IPS-NIHi7 (cell line): ENCODE data around the gene CCDC196.
"Not testable (repeated sequence)": the region's sequence is repeated elsewhere in the genome, so short reads cannot be mapped to it uniquely, and the experiment has no call there.

Experiments
- DNase-seq: peaks from one replicate; pipeline ENCODE4 v3.0.0; 2012; ENCODE audit warnings: mixed read lengths; ENCODE audit errors: extremely low spot score

The CCDC196 gene

DNA sequence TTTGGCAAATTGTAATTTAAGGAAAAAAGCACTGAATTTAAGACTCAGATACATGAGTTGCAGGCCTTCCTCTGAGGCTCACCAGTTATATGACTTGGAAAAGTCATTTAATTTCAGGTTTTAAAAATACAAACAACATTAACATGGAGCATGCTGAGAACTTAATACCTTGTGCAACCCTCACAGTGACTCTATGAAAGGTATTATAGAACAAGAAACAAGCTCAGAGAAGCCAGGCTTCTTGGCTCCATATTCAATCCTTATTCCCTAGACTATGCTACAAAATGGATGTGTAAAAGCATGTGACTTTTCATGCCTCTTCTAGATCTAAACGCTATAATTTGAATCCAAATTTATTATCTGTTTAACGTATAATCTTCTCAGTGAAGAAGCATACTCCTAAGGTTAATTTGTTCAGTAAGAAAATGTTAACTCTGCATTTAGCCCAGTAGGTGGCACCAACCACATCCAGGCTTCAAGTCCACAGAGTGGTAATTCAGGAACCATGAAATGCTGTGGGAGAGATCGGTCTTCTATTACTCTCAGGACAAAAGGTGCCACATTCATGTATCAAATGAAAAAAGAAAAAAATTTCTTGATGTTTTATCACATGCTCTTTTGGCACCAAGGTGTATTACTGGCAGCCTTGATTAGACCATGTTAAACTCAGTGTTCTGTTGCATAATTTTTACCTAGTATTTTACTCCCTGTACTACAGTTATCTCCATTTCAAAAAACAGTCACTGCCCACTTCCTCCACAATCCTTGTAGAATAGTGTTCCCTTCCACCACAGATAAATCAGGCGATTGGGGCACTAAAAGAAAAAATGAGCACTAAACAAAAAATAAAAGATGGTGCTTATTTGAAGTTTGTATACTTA lies 9.3 kb downstream of the CCDC196 start:
- DNase-seq, result peak; percentile 54

DNA sequence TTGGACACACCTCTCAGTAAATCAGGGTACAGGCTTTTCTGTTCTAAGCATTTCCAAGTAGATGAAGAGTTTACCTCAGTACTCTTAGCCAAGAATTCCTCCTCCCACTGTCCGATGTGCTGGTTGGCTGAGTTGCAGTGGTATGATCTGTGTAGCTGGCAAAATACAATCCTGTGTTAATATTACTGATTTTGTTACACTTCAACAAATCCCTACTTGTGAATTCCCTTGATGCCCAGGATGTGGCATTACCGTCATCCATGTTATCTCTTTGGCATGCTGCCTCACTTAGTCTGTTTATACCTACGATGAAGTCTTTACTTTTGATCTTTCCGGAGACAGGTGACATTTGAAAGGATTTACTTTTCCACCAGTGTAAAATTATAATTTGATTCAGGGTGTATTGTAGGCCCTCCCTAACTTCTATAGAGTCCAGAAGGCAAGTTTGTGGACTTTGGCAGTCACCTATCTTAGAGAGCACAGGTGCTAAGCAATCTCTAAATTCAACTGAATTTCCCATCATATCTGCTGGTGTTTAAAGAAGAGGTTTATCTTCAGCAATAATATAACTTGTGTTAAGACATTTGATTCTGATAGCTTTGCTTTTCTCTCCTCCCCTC lies 10.1 kb downstream of the CCDC196 start:
- DNase-seq, result no peak

DNA sequence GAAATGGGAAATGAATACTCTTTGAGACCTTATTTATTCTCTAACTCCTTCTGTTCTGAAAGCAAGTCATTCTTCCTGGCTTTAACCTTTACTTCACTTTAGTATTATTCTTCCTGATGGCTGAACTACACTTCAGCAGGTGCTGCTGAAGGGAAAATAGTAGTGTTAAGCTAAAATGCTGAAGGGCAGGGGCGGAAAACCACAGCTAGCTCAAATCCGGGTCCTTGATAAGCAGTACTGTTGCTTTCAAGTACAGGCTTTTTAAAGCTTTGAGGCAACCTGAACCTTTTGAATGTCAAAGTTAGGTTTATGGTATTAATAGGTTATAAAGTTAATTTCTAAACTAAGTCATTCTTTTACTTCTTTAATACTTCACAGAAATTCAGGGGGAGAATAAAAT lies 10.7 kb downstream of the CCDC196 start:
- no peak for DNase-seq

DNA sequence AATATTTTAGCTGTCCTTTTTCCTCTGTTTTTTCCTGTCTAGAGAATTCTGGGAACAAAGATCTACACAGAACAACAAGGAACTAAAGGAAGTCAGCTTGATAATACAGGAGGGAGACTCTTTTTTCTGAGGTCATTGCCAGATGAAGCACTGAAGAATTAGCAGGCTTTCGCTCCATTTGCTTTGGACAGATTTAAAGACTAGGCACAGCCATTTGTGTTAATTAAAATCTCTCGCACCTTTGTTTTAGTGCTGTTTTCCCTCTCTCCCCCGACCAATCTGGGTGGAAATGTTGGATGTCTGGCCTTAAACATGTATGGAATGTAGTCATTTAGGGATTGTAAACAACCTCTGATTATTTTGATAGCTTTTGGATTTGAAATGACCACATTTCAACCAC lies 12.1 kb downstream of the CCDC196 start:
- DNase-seq, result no peak

DNA sequence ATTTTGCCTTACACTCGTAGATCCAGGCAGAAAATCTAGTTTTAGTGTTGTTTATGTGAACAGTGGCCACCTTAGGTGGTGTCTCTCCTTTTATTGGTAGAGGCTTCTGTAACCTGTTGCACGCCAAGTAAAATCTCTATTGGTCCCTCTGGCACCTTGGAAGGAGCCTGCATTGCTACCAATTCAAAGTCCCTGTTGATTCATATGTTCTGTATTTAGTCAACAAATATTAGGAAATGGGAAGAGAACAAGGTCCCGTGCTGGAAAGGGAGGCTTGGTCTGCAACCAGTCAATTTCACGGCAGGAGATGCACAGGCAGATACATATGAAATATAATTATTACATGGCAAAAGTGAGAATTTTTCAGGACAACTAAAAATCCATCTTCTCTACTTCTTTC lies 15.4 kb downstream of the CCDC196 start:
- DNase-seq, result no peak

DNA sequence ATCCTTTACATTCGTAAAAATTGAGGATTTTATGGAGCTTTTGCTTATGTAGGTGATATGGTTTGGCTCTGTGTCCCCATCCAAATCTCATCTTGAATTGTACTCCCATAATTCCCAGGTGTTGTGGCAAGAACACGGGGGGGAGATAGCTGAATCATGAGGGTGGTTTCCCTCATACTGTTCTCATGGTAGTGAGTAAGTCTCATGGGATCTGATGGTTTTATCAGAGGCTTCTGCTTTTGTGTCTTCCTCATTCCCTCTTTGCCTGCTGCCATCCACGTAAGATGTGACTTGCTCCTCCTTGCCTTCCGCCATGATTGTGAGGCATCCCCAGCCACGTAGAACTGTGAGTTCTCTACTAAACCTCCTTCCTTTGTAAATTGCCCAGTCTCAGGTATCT lies 16.7 kb downstream of the CCDC196 start:
- DNase-seq, result not testable (repeated sequence)

DNA sequence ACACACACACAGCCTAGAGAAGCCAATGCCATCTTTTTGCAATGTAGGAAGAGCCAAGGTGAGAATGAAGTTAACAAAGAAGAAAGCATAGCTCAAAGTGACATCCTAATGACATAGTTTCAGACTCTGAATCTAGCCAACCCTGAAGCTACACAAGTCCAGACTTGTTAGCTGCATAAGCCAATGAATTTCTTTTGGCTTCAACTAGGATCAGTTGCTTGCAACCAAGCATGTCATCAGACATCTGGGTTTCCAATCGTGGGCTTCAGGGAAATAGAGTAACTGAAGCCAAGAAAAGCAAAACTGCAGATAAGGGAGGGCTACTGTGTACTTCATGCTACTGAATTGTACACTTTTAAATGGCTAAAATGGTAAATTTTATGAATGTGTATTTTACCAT lies 17.4 kb downstream of the CCDC196 start:
- no peak for DNase-seq

DNA sequence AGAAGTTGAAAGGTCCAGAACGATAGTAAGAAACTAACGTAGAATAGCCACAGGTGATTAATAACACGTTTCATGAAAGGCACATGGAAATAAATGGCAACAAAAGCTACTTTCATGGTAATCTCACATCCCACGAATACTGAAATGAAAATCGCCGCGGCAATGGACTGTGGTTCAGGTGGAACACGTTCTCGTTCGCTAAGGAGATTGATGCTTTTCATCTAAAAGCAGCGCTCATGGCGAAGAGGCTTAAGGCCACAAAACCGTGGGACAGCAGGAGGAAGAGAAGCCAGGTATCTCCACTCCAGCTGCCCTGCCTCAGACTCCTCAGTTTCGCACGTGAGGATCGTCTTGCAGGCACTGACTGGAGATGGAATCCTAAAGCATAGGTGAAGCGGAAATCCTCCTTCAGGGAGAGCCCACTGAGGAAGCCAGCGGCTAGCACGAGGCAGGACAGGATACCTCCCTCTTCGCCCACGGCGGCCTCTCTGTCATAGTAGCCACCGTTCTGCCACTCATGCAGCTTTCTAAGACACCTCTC lies 21.1 kb downstream of the CCDC196 start:
- no peak for DNase-seq

GRCh38 chr14:66507722-66508546 lies 21.8 kb downstream of the CCDC196 start, which contains the start of gene GPHN:
Gene GPHN, plus strand, starts transcription at chr14:66508147.
- peak; percentile 95 for DNase-seq

- no peak for DNase-seq
Measured at GRCh38 chr14:66508547-66508845, 22.3 kb downstream of the CCDC196 start.

GRCh38 chr14:66508846-66509621 lies 22.9 kb downstream of the CCDC196 start:
- DNase-seq, result peak; percentile 31

DNA sequence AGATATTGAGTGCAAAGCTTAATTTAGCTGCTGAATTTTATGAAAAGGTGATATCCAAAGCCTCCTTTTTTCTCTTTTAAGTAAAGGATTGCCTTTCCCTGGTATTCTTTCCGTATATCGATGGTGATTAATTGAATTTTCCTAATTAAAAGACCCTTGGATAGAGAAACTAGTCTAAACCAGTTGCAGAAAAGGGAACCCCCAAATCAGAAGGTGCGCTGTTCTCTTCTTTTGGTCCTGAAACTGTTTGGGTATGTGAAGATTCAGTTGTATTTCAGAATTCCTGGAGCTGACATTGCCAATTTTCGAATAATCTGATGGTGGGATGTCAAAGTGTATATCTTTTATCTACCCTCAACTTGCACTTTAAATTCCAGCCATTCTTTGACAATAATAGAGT lies 23.7 kb downstream of the CCDC196 start:
- no peak for DNase-seq

DNA sequence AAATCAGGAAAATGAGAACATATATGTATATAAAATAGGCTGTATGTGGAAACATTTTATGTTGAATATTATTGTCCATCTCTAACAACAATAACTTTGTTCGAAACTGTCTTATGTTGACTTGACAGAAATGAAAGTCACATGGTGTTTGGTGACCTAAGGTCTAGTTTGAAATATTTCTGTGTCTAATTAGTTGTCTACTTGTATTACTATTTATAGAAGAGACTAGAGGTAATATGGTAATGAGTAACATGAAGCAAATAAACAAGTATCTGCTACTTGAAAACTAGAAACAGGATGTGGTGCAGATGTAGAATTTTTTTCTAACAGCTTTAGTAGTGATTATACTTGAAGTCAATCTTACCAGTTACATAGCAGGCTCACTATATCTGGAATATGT lies 25.7 kb downstream of the CCDC196 start:
- no peak for DNase-seq

GRCh38 chr14:66514213-66514612 lies 28.0 kb downstream of the CCDC196 start:
- no peak for DNase-seq

GRCh38 chr14:66530526-66530925 lies 44.4 kb downstream of the CCDC196 start:
- no peak for DNase-seq

DNA sequence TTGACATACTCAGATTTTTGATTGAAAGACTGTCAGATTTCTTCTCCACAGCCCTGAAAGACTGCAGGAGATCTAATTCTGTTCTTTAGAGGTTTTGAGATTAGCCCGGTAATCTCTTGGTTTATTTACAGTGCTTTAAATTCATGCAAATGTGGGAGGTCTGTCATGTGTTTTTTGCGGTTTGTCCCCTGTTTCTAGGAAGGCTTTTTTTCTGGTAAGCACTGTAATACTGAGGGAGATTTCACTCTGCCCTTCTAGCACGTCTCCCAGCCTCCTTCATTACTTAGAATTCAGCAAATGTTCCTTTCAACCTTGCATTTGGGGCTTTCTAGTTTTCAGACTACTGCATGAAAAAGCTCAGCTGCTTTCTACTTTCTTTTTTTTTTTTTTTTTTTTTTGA lies 52.9 kb downstream of the CCDC196 start:
- DNase-seq, result peak; percentile 8

DNA sequence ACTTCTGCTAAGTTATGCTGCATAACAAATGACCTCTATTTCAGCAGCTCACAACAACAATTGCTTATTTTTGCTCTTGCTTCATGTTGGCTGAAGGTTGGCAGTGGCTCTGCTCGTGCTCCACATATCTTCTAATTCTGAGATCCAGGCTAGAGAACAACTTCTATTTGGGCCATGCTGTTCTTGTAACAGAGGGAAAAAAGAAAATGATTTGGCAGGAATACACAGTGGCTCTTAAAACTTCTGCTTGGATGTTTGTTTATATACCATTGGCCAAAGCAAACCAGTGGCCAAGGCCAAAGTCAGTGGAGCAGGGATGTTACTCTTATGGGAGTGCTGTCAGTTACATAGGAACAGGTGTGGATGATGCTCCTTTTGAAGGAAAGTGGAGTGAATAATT lies 53.9 kb downstream of the CCDC196 start:
- DNase-seq, result no peak

DNA sequence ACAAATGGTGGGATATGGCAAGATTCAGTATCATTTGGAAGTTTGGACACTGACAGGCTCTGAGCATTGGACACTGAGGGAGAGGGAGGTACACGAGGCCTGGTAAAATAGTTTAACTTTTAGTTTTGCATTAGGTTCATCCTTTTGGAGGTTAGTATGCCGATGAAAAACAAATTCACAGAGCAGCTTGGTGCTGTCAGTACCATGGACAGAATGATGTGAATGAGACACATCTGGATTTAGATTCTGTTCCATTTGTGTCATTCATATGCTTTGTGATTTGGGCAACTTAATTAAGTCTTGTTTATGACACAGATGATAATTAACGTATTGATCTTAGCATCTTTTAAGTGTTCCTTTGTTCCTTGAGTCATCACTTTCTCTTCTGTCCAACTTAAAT lies 55.5 kb downstream of the CCDC196 start:
- DNase-seq, result no peak

- no peak for DNase-seq
Measured at GRCh38 chr14:66543996-66544395, 57.8 kb downstream of the CCDC196 start.

GRCh38 chr14:66545191-66545590 lies 59.0 kb downstream of the CCDC196 start:
- not testable (repeated sequence) for DNase-seq

- not testable (repeated sequence) for DNase-seq
Measured at GRCh38 chr14:66545751-66546150, 59.6 kb downstream of the CCDC196 start.
